ENCODE results near the gene IFT80.
A peak's percentile ranks its signal among the peaks of the same experiment; 100 is the strongest.

Gene IFT80

GRCh38 chr3:160399125-160400029, at the start of gene IFT80, which contains the start of gene SMC4:
TSS of gene IFT80 (minus strand) at chr3:160399225. CDS start at chr3:160384600, 14,625 bp downstream.
TSS of gene SMC4 (plus strand) at chr3:160399650. CDS start at chr3:160400827, 1,177 bp downstream.
- peak; percentile 94 for DNase-seq

- no peak for DNase-seq
Measured at GRCh38 chr3:160447544-160447943, 48.5 kb upstream of the IFT80 start.

- no peak for DNase-seq
Measured at GRCh38 chr3:160446522-160447056, 47.6 kb upstream of the IFT80 start.

GRCh38 chr3:160445854-160446253, 46.8 kb upstream of the IFT80 start:
- no peak for DNase-seq

GRCh38 chr3:160444411-160444810, 45.4 kb upstream of the IFT80 start:
- DNase-seq: no peak

DNA sequence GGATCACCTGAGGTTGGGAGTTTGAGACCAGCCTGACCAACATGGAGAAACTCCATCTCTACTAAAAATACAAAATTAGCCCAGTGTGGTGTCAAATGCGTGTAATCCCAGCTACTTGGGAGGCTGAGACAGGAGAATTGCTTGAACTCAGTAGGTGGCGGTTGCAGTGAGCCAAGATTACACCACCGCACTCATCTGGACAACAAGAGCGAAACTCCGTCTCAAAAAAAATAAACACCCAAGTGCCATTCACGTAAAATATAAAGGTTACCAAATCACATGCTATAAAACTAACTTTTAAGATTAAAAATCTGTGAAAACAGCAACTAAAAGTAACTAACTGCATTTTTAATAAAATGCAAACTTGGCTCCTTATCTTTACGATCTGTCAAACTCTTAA, 41.7 kb upstream of the IFT80 start:
- DNase-seq: no peak

DNA sequence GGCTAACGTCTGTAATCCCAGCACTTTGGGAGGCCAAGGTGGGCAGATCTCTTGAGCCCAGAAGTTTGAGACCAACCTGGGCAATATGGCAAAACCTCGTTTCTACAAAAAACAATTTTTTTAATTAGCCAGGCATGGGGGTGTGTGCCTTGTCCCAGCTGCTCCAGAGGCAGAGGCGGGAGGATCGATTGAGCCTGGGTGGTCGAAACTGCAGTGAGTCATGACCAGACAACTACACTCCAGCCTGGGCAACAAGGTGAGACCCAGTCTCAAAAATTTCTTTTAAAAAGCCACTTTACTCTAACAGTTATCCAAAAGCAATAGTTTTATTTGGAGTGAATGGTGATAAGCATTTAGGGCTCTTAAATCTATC, 38.0 kb upstream of the IFT80 start:
- DNase-seq: no peak

DNA sequence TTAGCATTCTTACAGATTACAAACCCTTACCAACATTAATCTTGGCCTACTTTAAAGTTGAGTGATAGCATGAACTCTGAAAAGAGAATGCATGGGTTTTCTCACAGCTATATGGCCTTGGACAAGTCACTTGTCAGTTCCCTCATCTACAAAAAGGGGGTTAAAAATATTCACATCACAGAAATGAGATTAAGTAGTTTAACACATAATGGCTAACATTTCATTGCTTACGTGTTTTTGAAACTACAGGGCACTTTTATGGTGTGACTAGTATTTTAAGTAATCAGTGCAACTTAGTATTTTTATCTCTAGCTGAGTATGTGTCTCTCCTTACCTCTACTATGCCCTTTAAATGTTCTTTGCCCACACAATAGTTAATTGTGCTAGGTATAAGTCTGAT, 36.7 kb upstream of the IFT80 start:
- no peak for DNase-seq

GRCh38 chr3:160435095-160435494, 36.1 kb upstream of the IFT80 start:
- no peak for DNase-seq

GRCh38 chr3:160434071-160434470, 35.0 kb upstream of the IFT80 start:
- DNase-seq: no peak

GRCh38 chr3:160427832-160428424, 28.9 kb upstream of the IFT80 start:
- DNase-seq: no peak

DNA sequence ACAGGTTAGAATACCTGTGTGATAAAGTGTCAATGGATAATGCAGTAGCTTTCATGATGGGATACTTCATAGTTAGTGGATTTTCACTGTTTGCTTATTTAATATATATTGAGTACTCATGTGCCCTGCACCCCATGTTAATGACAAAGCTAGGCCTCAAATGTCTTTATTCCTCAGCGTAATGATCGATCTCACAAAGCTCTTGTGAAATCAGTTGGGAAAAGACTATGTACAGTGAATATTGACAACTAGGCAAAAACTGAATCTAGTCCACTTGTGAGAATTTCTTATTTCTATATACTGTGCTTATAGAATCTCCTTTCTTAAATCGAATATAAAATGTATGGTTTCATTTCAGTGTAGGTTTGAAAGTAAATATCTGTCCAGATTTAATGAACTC, 18.3 kb upstream of the IFT80 start:
- no peak for DNase-seq

DNA sequence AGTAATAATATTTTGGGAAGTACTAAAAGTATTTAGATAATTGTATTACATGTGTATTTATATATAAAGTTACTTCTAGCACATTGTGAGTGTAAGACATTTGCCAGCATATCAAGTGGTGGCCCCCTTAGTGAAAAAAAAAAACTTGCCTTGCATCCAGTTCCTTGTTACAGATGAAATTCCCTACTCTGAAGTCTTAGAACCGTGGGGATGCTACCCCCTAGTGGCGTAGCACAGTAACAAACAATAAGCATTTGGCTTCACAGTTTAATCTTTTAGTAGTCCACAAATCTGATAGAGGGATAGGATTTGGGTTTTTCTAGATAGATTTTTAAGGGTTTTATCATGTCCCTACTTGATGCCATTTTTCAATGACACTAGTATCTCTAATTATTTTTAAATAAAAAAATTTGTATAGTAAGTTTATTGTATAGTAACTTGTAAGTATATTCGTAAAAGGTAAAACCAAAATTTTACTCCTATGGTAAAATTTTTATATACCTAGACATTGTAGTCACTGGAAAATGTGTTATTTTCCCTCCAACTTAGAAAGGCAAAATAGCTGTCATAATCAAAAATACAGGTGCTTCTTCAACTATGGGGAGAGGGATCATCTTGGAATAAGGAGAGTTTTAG, 14.7 kb upstream of the IFT80 start:
- DNase-seq: peak; percentile 65

DNA sequence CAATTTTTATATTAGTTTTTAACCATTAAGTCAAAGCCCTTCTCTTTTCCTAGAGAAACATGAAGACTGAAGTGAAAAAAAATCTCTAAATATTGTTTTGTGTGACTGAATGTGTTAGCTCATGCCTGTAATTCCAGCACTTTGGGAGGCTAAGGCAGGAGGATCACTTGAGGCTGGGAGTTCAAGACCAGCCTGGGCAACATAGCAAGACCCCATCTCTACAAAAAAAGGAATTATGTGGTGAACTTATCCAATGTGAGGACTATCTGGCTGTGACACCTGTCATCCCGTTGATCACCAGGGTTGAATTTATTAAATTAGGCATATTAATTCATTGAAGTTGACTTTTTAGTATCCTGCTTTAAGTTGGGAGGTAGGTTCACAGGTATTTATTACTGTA, 13.5 kb upstream of the IFT80 start:
- no peak for DNase-seq

GRCh38 chr3:160409812-160410610, 11.0 kb upstream of the IFT80 start:
- no peak for DNase-seq

DNA sequence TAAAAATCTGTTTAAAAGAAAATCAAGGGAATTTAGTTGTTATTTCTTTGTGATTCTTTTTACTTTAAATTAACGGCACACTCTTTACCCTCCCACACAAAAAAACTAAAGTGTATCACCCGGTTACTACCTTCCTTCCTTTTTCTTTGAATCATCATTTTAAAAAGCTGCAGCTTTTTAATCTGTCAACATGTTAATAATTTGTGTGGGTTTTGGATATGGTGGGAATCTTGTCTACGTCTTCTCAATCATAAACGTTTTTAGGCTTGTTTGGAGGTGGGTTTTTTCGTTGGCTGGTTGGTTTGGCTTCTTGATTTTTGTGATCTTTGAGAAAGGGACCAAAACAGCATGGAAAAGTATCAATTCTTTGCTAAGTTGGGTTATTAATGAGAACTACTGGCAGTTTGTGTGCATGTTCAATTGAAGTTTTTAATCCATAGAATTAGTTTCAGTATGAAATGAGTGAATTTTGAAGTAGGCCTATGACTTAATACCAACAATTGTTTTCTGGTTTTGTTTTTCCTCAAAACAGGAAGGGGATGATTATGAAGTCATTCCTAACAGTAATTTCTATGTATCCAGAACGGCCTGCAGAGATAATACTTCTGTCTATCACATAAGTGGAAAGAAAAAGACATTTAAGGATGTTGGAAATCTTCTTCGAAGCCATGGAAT, 4.9 kb upstream of the IFT80 start:
- no peak for DNase-seq

DNA sequence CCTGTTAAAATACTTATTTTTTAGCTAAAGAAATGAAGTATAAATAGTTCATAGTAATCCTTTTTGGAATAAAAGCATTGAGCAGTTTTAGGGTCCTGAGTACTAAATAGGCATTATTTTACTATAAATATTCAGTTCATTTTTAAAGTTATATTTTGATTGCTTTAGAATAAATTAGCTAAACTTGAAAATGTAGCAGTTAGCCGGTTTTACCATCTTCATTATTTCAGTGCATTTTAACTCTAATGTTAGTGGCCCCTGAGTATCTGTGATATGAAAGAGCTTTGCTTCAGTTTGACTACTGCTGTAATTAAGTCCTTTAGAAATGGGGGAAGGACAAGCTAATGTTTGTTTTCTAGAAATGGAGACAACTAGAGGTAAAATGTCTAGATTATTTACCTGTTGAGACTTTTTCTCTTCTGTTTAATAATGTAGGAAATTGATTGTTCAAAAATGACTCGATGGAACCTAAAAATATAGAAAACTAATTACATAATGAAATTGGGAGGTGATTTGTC, 4.1 kb upstream of the IFT80 start:
- no peak for DNase-seq

- no peak for DNase-seq
Measured at GRCh38 chr3:160402221-160403027, 3.4 kb upstream of the IFT80 start.

DNA sequence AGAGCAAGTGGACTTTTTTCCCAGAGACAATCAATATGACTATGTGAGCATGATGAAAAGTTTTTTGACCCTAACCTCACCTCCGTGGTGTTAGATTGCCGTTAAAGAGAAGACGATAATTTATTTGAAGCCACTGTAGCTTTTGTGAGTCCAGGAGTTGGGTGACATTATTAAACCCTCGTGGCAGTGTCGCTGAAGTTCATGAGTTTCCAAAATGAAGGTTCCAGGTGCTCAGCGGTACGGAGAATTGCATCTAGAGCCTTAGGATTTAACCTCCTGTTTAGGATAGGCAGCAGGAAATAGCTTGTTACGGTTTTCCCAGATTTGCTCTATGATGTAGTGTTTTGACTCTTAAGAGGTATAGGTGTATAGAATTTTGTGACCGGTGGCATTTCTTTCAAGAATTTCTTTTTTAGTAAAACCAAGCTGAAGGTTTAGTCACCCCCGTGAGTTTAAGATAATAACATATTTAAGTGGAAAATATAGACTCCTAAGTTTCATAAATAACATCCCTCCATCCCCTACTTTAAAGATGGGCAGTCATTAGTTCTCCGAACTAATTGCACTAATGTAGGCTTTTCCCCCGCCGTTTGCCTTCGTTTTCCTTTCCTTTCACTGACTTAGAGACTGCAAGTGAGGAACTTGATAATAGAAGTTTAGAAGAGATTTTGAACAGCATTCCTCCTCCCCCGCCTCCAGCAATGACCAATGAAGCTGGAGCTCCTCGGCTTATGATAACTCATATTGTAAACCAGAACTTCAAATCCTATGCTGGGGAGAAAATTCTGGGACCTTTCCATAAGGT, 2.5 kb upstream of the IFT80 start:
- peak; percentile 48 for DNase-seq

DNA sequence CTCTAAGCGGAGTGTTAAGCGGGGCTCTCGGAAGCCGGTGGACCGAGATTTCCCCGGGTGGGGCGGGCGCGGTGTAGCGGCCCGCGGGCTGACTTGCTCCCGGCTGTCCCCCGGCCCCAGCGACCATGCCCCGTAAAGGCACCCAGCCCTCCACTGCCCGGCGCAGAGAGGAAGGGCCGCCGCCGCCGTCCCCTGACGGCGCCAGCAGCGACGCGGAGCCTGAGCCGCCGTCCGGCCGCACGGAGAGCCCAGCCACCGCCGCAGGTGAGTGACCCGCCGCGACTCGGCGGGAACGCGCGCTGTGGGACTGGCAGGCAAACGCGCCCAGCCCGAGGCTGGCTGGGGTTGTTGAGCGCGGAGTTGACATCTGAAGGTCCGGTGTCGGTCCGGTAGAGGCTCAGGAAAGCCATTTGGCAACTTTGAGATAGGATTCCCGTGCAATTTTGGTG, 1.7 kb upstream of the IFT80 start:
- peak; percentile 59 for DNase-seq

All from right forelimb (tissue), 1 donor.